NB4 (cell line): Measurements from ENCODE around the gene NAXD.

ENCODE experiments used
- CTCF ChIP-seq: IDR thresholded peaks from one replicate; pipeline ENCODE4 v1.5.1; 2012; ENCODE audit warnings: low read depth, low read length
- MAX ChIP-seq: IDR thresholded peaks from 2 replicates; pipeline ENCODE4 v1.6.1; 2011; ENCODE audit warnings: low read depth, low read length
- POLR2A ChIP-seq: IDR thresholded peaks from 2 replicates; pipeline ENCODE4 v1.6.1; 2011; ENCODE audit warnings: mild to moderate bottlenecking; ENCODE audit not compliant: insufficient read length; ENCODE audit errors: extremely low read depth

GRCh38 chr13:110683203-110683883 is 68.0 kb downstream of the NAXD start:
- peak; percentile 28 for TF ChIP-seq CTCF
- no peak for TF ChIP-seq MAX
- TF ChIP-seq POLR2A = no peak
